ENCODE results near the gene LLGL2.

Gene LLGL2

GRCh38 chr17:75490953-75491649 lies 34.4 kb upstream of the LLGL2 start:
- no peak overlapping the region for H3K4me3 ChIP-seq (replicated peaks; ENCODE audit: low read depth, low read length)
- H3K36me3 ChIP-seq (ENCODE audit: control insufficient read depth, insufficient read depth, low read length): peaks cover 22% of the 10 kb centered on the region
- TF ChIP-seq, protein P1, sequence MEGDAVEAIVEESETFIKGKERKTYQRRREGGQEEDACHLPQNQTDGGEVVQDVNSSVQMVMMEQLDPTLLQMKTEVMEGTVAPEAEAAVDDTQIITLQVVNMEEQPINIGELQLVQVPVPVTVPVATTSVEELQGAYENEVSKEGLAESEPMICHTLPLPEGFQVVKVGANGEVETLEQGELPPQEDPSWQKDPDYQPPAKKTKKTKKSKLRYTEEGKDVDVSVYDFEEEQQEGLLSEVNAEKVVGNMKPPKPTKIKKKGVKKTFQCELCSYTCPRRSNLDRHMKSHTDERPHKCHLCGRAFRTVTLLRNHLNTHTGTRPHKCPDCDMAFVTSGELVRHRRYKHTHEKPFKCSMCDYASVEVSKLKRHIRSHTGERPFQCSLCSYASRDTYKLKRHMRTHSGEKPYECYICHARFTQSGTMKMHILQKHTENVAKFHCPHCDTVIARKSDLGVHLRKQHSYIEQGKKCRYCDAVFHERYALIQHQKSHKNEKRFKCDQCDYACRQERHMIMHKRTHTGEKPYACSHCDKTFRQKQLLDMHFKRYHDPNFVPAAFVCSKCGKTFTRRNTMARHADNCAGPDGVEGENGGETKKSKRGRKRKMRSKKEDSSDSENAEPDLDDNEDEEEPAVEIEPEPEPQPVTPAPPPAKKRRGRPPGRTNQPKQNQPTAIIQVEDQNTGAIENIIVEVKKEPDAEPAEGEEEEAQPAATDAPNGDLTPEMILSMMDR (IDR thresholded peaks at IDR 0.05; ENCODE audit: insufficient read depth, low read length, poor library complexity, severe bottlenecking): no peak
- DNase-seq (ENCODE audit: extremely low read depth, insufficient read length): no peak
- no peaks in the 10 kb centered on the region for H3K27me3 ChIP-seq (replicated peaks; ENCODE audit: control insufficient read depth, insufficient read depth, low read length)

DNA sequence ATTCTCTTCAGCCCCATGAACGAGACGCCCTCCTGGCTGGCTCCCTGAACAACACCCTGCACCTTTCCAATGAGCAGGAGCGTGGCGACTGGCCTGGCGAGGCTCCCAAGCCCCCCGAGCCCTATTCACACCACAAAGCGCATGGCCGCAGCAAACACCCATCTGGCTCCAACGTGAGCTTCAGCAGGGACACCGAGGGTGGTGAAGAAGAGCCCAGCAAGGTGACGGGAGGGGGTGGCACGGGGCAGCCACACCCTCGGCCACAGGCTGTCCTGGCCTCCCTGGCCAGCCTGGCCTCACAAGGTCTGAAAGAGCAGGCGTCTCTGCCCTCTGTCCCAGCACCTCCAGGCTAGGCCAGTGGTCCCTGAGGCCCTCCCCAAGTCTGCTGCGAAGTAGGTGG lies 33.8 kb upstream of the LLGL2 start:
- no peak for DNase-seq (ENCODE audit: extremely low read depth, insufficient read length)
- no peaks in the 10 kb centered on the region for H3K27me3 ChIP-seq (replicated peaks; ENCODE audit: control insufficient read depth, insufficient read depth, low read length)
- no peak overlapping the region for H3K4me3 ChIP-seq (replicated peaks; ENCODE audit: low read depth, low read length)
- TF ChIP-seq, protein P1 (IDR thresholded peaks at IDR 0.05; ENCODE audit: insufficient read depth, low read length, poor library complexity, severe bottlenecking): no peak
- peaks cover 26% of the 10 kb centered on the region for H3K36me3 ChIP-seq (ENCODE audit: control insufficient read depth, insufficient read depth, low read length)

GRCh38 chr17:75492555-75493168 lies 32.8 kb upstream of the LLGL2 start:
- TF ChIP-seq, protein P1 (IDR thresholded peaks at IDR 0.05; ENCODE audit: insufficient read depth, low read length, poor library complexity, severe bottlenecking): no peak
- H3K36me3 ChIP-seq (ENCODE audit: control insufficient read depth, insufficient read depth, low read length): peaks cover 29% of the 10 kb centered on the region
- H3K27me3 ChIP-seq (replicated peaks; ENCODE audit: control insufficient read depth, insufficient read depth, low read length): no peaks in the 10 kb centered on the region
- no peak overlapping the region for H3K4me3 ChIP-seq (replicated peaks; ENCODE audit: low read depth, low read length)
- DNase-seq (ENCODE audit: extremely low read depth, insufficient read length): no peak

- no peak for DNase-seq (ENCODE audit: extremely low read depth, insufficient read length)
- Histone ChIP-seq H3K27me3 (replicated peaks; ENCODE audit: control insufficient read depth, insufficient read depth, low read length) (no peaks in the 10 kb centered on the region), H3K36me3 (ENCODE audit: control insufficient read depth, insufficient read depth, low read length) (peaks cover 32% of the 10 kb centered on the region), H3K4me3 (replicated peaks; ENCODE audit: low read depth, low read length) (no peak overlapping the region)
- TF ChIP-seq, protein P1 (IDR thresholded peaks at IDR 0.05; ENCODE audit: insufficient read depth, low read length, poor library complexity, severe bottlenecking): no peak
Observed at GRCh38 chr17:75493476-75494129, 31.9 kb upstream of the LLGL2 start.

GRCh38 chr17:75494326-75494877 lies 31.1 kb upstream of the LLGL2 start:
- Histone ChIP-seq H3K4me3 (replicated peaks; ENCODE audit: low read depth, low read length) (no peak overlapping the region), H3K36me3 (ENCODE audit: control insufficient read depth, insufficient read depth, low read length) (peaks cover 36% of the 10 kb centered on the region), H3K27me3 (replicated peaks; ENCODE audit: control insufficient read depth, insufficient read depth, low read length) (no peaks in the 10 kb centered on the region)
- TF ChIP-seq, protein P1 (IDR thresholded peaks at IDR 0.05; ENCODE audit: insufficient read depth, low read length, poor library complexity, severe bottlenecking): no peak
- DNase-seq (ENCODE audit: extremely low read depth, insufficient read length): no peak
